ENCODE measurements around the gene IL2RA. TPM values are rescaled to one million over a fixed set of nuclear protein-coding genes. Genes with fewer than 3 reads are reported as not detected.

IL2RA gene
- total and polyA plus RNA-seq, 10 of the 15 experiments (the other 5 are each of a cell fraction or from before 2014, with no cell fraction given): 2.2 to 6.0 (median 4.9) TPM

GRCh38 chr10:6035931-6036575, 26.1 kb downstream of the IL2RA start (continued):
- no peak for TF ChIP-seq MEF2B (IDR thresholded peaks at IDR 0.05; ENCODE audit: partially characterized antibody, poor library complexity, severe bottlenecking)
- no peak for TF ChIP-seq CBX5 (IDR thresholded peaks at IDR 0.05; ENCODE audit: low read depth)
- TF ChIP-seq EED (IDR thresholded peaks at IDR 0.05; ENCODE audit: low read depth): no peak

- Histone ChIP-seq H3K4me2 (ENCODE audit: control insufficient read depth, insufficient read depth) (no peak overlapping the region), H3K79me2 (ENCODE audit: control insufficient read depth, insufficient read depth, low read length) (no peaks in the 10 kb centered on the region), H3K4me3 (no peak overlapping the region), H3K27me3 (replicated peaks in 1 of 2; ENCODE audit: control insufficient read depth in 2 of 2, insufficient read depth in 2 of 2, low read length in 1 of 2) (no peaks in the 10 kb centered on the region), H3K9ac (ENCODE audit: control insufficient read depth, insufficient read depth, low read length) (no peak overlapping the region), H3K9me3 (replicated peaks; ENCODE audit: control insufficient read depth, insufficient read depth, low read length) (no peaks in the 10 kb centered on the region; the same call in 1 of the 3 replicates), H3K27ac (ENCODE audit: control insufficient read depth, insufficient read depth) (no peak overlapping the region), H4K20me1 (ENCODE audit: control insufficient read depth, insufficient read depth) (no peaks in the 10 kb centered on the region), H3K36me3 (ENCODE audit: control insufficient read depth in 2 of 2, insufficient read depth in 2 of 2, low read length in 1 of 2) (no peaks in the 10 kb centered on the region), H2AFZ (ENCODE audit: control insufficient read depth, low read depth, low read length) (no peak overlapping the region), H3K4me1 (ENCODE audit: control insufficient read depth, insufficient read depth, low read length) (peaks cover 12% of the 10 kb centered on the region; the same call in 1 of the 2 replicates)
- 65% methylated on average over 13 of the region's 13 CpGs for WGBS (ENCODE audit: insufficient coverage, insufficient replicate concordance, low lambda C conversion rate, missing lambda C conversion rate)
- TF ChIP-seq RAD51 (IDR thresholded peaks at IDR 0.05) (no peak), ESRRA (IDR thresholded peaks at IDR 0.05; ENCODE audit: low read length) (no peak), RAD21 (IDR thresholded peaks at IDR 0.05; ENCODE audit: insufficient read depth, low read depth, low read length) (no peak), TCF12 (IDR thresholded peaks at IDR 0.05; ENCODE audit: low read depth, low read length) (no peak), BCLAF1 (IDR thresholded peaks at IDR 0.05) (no peak)
- RAD21 ChIA-PET (ENCODE audit: unreplicated experiment): interaction anchor here (1.4 kb wide), 1 partner anchor 51 kb away, joined by 5 read pairs; no protein-coding TSS in a partner anchor
- FAIRE-seq: no peak
- BruUV-seq (replicated peaks): no TSS peak
- CTCF ChIA-PET: interaction anchor here (1.5 to 2.3 kb wide), 2 partner anchors 21 to 51 kb away, joined by 9 to 13 read pairs; no protein-coding TSS in a partner anchor
- SMC1A ChIA-PET (ENCODE audit: uncharacterized antibody, unreplicated experiment): interaction anchor here (0.7 to 1.6 kb wide), 2 partner anchors 12 to 14 kb away, joined by 3 to 5 read pairs; no protein-coding TSS in a partner anchor
- in situ Hi-C loops (cut with MboI) (no loop called here), intact Hi-C loops (cut with micrococcal nuclease; ENCODE audit: unreplicated experiment) (no loop called here)
- ATAC-seq: no peak
- no peak for DNase-seq (ENCODE audit: low read depth, low spot score)
- POLR2A ChIA-PET: no interaction called here
Measured at GRCh38 chr10:6035101-6035834, 26.9 kb downstream of the IL2RA start.
